ENCODE data around the gene FAM168B. TPM values are rescaled to one million over a fixed set of nuclear protein-coding genes. Genes with fewer than 3 reads are reported as not detected.

The FAM168B gene
- total RNA-seq, 3 donors from 2014 or later = 101 to 111 (median 107) TPM

DNA sequence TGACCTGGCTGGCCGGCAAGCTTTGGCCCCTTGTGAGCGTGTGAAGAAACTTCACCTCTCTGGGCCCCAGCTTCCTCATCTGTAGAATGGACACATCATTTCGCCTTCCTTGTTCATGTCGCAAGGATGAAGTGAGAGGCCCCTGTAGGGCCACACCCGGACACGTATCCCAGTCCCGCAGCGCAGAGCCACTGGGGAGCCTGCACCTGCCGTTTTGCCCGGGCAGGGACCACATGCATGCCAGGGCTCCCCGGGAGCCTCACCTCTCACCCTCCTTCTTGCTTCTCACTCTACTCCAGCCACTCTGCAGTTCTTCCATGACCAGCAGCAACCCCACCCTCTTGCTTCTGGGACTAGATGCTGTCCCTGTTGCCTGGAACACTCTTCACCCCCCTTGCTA, 77.5 kb downstream of the FAM168B start:
- peaks cover 11% of the 10 kb centered on the region for H3K4me1 Mint-ChIP-seq (ENCODE audit: low read depth)
- peaks cover 13% of the 10 kb centered on the region for H3K27me3 Mint-ChIP-seq (ENCODE audit: low read depth)
- DNase-seq (no peak), ATAC-seq (no peak)
- H3K9me3 Mint-ChIP-seq = no peaks in the 10 kb centered on the region
- H3K36me3 Mint-ChIP-seq (ENCODE audit: insufficient read depth) = no peaks in the 10 kb centered on the region
- H3K4me3 Mint-ChIP-seq = no peak overlapping the region

- Mint-ChIP-seq H3K4me1 (ENCODE audit: low read depth) (peaks cover 26% of the 10 kb centered on the region), H3K9me3 (no peaks in the 10 kb centered on the region), H3K4me3 (no peak overlapping the region), H3K27me3 (ENCODE audit: low read depth) (peaks cover 6% of the 10 kb centered on the region), H3K36me3 (ENCODE audit: insufficient read depth) (no peaks in the 10 kb centered on the region)
- ATAC-seq (no peak), DNase-seq (no peak)
These were observed 79.1 kb downstream of the FAM168B start for GRCh38 chr2:131014141-131014540.

DNA sequence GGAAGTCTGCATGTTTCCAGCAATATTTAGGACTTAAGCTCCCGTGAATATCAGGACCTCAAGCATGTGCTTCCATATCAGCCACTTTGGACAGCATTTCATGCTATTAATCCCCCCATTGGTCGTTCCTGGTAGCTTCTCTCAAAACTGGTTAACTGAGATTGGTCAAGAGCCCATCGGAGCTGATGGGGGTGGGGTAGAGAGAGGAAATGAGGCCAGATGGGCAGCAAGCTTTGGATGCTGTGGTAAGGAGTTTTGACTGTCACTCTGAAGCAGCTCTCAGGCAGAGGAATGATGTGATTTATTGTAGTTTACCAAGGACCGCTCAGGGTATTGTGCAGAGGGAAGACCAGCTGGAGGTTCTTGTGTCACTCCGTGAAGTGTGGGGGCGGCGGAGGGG, 81.8 kb downstream of the FAM168B start:
- Mint-ChIP-seq H3K27me3 (ENCODE audit: low read depth) (peaks cover 6% of the 10 kb centered on the region), H3K36me3 (ENCODE audit: insufficient read depth) (no peaks in the 10 kb centered on the region), H3K4me3 (no peak overlapping the region), H3K9me3 (no peaks in the 10 kb centered on the region), H3K4me1 (ENCODE audit: low read depth) (peaks cover 26% of the 10 kb centered on the region)
- no peak for DNase-seq
- no peak for ATAC-seq

DNA sequence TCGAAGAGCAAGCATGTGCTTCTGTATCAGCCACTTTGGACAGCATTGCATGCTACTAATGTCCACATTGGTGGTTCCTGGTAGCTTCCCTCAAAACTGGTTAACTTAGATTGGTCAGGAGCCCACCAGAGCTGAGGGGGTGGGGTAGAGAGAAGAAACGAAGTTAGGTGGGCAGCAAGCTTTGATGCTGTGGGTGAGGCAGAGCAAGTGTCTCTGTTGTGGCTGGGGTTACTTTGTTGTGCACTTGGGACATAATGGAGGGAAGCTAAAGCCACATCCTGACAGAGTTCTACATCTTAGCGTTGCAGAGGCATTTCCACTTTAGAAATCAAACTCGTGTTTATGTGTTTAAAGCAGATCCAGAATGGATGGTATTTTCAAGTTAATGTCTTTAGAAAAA, 82.7 kb downstream of the FAM168B start:
- DNase-seq = no peak
- H3K9me3 Mint-ChIP-seq = no peaks in the 10 kb centered on the region
- H3K36me3 Mint-ChIP-seq (ENCODE audit: insufficient read depth) = no peaks in the 10 kb centered on the region
- H3K4me1 Mint-ChIP-seq (ENCODE audit: low read depth) = peaks cover 26% of the 10 kb centered on the region
- no peak for ATAC-seq
- H3K27me3 Mint-ChIP-seq (ENCODE audit: low read depth) = peaks cover 6% of the 10 kb centered on the region
- no peak overlapping the region for H3K4me3 Mint-ChIP-seq

DNA sequence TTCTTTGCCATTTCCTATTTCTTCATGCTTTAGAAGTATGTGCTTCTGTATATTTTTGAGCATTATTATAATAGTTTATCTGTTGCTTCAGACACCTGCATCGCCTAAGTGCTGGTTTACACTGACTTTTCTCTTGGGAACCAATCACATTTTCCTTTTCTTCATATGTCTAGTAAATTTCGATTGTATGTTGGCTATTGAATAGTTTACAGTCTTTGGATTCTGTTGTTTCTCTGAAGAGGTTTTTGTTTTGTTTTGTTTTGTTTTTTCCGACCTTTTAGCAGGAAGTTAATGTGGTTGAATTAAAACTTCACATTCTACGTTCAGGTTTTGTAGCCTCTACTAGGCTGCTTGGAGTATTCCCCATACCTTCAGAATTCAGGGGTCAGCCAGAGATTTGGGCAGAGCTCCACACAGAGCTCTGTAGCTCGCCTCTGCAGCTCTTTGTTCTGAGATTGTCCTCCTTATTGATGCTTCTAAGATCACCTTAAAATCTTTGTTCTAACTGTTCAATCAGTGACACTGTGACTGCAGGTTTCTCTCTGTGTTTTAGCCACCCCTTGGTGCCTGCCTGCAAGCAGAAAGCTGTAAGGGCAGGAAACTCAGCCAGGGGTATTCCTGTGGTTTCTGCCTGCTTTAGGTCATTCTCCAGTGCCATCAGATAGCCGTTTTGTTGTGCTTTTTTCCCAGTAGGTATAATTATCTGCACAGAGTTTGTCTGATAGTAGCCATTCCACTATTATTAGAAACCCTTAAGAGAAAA, 83.4 kb downstream of the FAM168B start:
- ATAC-seq (no peak), DNase-seq (no peak)
- Mint-ChIP-seq H3K9me3 (no peaks in the 10 kb centered on the region), H3K36me3 (ENCODE audit: insufficient read depth) (no peaks in the 10 kb centered on the region), H3K4me1 (ENCODE audit: low read depth) (peaks cover 26% of the 10 kb centered on the region), H3K27me3 (ENCODE audit: low read depth) (peaks cover 4% of the 10 kb centered on the region), H3K4me3 (no peak overlapping the region)

DNA sequence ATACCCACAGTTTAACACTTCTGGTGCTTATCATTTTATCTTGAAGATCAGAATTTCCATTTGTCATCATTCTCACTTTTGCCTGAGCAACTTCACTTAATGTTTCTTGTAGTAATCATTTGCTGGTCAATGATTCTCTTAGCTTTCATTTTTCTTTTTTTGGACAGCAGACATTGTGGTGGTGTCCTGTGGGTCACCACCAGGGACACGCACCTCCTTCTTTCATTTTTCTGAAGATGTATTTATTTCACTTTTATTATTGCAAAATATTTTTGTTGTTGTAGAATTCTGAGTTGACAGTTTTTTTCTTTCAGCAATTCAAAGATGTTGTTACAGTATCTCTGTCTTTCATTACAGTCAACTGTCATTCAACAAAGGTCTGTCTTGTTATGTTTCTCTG, 84.3 kb downstream of the FAM168B start:
- H3K4me1 Mint-ChIP-seq (ENCODE audit: low read depth) = peaks cover 26% of the 10 kb centered on the region
- ATAC-seq (no peak), DNase-seq (no peak)
- no peak overlapping the region for H3K4me3 Mint-ChIP-seq
- H3K9me3 Mint-ChIP-seq = no peaks in the 10 kb centered on the region
- no peaks in the 10 kb centered on the region for H3K36me3 Mint-ChIP-seq (ENCODE audit: insufficient read depth)
- peaks cover 4% of the 10 kb centered on the region for H3K27me3 Mint-ChIP-seq (ENCODE audit: low read depth)

- H3K4me3 Mint-ChIP-seq = no peak overlapping the region
- H3K4me1 Mint-ChIP-seq (ENCODE audit: low read depth) = peaks cover 22% of the 10 kb centered on the region
- peaks cover 9% of the 10 kb centered on the region for H3K27me3 Mint-ChIP-seq (ENCODE audit: low read depth)
- no peaks in the 10 kb centered on the region for H3K9me3 Mint-ChIP-seq
- DNase-seq = no peak
- no peak for ATAC-seq
- no peaks in the 10 kb centered on the region for H3K36me3 Mint-ChIP-seq (ENCODE audit: insufficient read depth)
These were observed 86.7 kb downstream of the FAM168B start for GRCh38 chr2:131006561-131006960.

- Mint-ChIP-seq H3K9me3 (no peaks in the 10 kb centered on the region), H3K4me3 (no peak overlapping the region), H3K36me3 (ENCODE audit: insufficient read depth) (no peaks in the 10 kb centered on the region), H3K4me1 (ENCODE audit: low read depth) (peaks cover 11% of the 10 kb centered on the region), H3K27me3 (ENCODE audit: low read depth) (peaks cover 9% of the 10 kb centered on the region)
- ATAC-seq = no peak
- DNase-seq = no peak
These were observed 87.9 kb downstream of the FAM168B start for GRCh38 chr2:131005216-131005935.

- DNase-seq (no peak), ATAC-seq (no peak)
- H3K36me3 Mint-ChIP-seq (ENCODE audit: insufficient read depth) = no peaks in the 10 kb centered on the region
These were observed 88.6 kb downstream of the FAM168B start for GRCh38 chr2:131004446-131005209.

GRCh38 chr2:130998561-130998960, 94.7 kb downstream of the FAM168B start:
- Mint-ChIP-seq H3K4me1 (ENCODE audit: low read depth) (no peaks in the 10 kb centered on the region), H3K36me3 (ENCODE audit: insufficient read depth) (no peaks in the 10 kb centered on the region), H3K27me3 (ENCODE audit: low read depth) (peaks cover 26% of the 10 kb centered on the region), H3K4me3 (no peak overlapping the region), H3K9me3 (no peaks in the 10 kb centered on the region)
- ATAC-seq (no peak), DNase-seq (no peak)

More at GRCh38 chr2:131004446-131005209, 88.6 kb downstream of the FAM168B start:
- Mint-ChIP-seq H3K4me3 (no peak overlapping the region), H3K27me3 (ENCODE audit: low read depth) (peaks cover 13% of the 10 kb centered on the region), H3K9me3 (no peaks in the 10 kb centered on the region), H3K4me1 (ENCODE audit: low read depth) (peaks cover 4% of the 10 kb centered on the region)

Other genes starting within 250 kb of the FAM168B start
- gene PLEKHB2, start 11.9 kb upstream of the FAM168B start, total RNA-seq = 10 to 100 TPM; 55.6 to 61.1 (median 57.7) TPM
- under 1 TPM; 0.18 to 0.20 (median 0.19) TPM for gene POTEE, start 116.1 kb upstream of the FAM168B start, total RNA-seq

Measured in activated T-cell treated with anti-CD3 and anti-CD28 coated beads, Interleukin-2, amount 50 U/mL, for 4 hours (primary cell).